B cell (primary cell): ENCODE data around the gene MIR17HG. TPM values are rescaled to one million over a fixed set of nuclear protein-coding genes. Genes with fewer than 3 reads are reported as not detected.
A peak's percentile ranks its signal among the peaks of the same experiment; 100 is the strongest.

Source experiments
- ATAC-seq: fragments of 200-7000 bp; cut with Tn5 transposase; one replicate; pipeline ENCODE4 v1.10.0; 2021; ENCODE audit warnings: low read depth, mild to moderate bottlenecking, moderate number of reproducible peaks, moderate library complexity
- CTCF ChIA-PET: fragments of 350-600 bp; sonication (Branson Sonifier 250); formaldehyde crosslinking; loops from one replicate; lab custom pipeline; 2021; ENCODE audit warnings: antibody characterized with exemption, inconsistent platforms; lab: Charles Lee
- POLR2A ChIA-PET: fragments of 350-600 bp; sonication (Branson Sonifier 250); formaldehyde crosslinking; loops from one replicate; lab custom pipeline; 2021; ENCODE audit warnings: antibody characterized with exemption; lab: Charles Lee
- DNase-seq: peaks from one replicate; pipeline ENCODE4 v3.0.0; 2013
- H2AFZ ChIP-seq: 2 replicates; pipeline ENCODE4 v1.6.1; 2012; ENCODE audit warnings: mild to moderate bottlenecking, low read depth, low read length; ENCODE audit not compliant: insufficient read depth, poor library complexity, severe bottlenecking
- H3K27ac ChIP-seq, 2 donors: 1 replicate in 1 of 2; 2 replicates in 1 of 2; pipeline ENCODE4 v1.5.1; 2012 to 2013; ENCODE audit warnings: low read length in 2 of 2, mild to moderate bottlenecking in 2 of 2, moderate library complexity in 1 of 2
- H3K27me3 ChIP-seq, 4 experiments: fragments of 200-600 bp in 1 of 4; sonication (generic) in 1 of 4; replicated peaks in 1 of 4; 1 replicate in 2 of 4; 2 replicates in 2 of 4; pipeline versions ENCODE4 v1.6.1 to v1.7.0; 2013 to 2016; ENCODE audit warnings: low read length in 3 of 4, mild to moderate bottlenecking in 2 of 4, mixed read lengths in 1 of 4, moderate library complexity in 1 of 4; ENCODE audit not compliant: insufficient read depth in 4 of 4, control insufficient read depth in 3 of 4; ENCODE audit errors: control extremely low read depth in 1 of 4
- H3K36me3 ChIP-seq, 2 experiments: replicated peaks in 1 of 2; 1 replicate in 1 of 2; 2 replicates in 1 of 2; pipeline versions ENCODE4 v1.6.1 to v1.7.1; 2013; ENCODE audit warnings: low read length in 1 of 2; ENCODE audit not compliant: insufficient read depth in 2 of 2, control insufficient read depth in 1 of 2; ENCODE audit errors: control extremely low read depth in 1 of 2, extremely low read depth in 1 of 2
- H3K4me1 ChIP-seq, 2 donors: fragments of 200-600 bp in 1 of 2; sonication (generic) in 1 of 2; 1 replicate in 1 of 2; 2 replicates in 1 of 2; pipeline versions ENCODE4 v1.5.1 to v1.6.1; 2013 to 2017; ENCODE audit warnings: low read length in 2 of 2; ENCODE audit not compliant: control insufficient read depth in 2 of 2, insufficient read depth in 2 of 2
- H3K4me2 ChIP-seq: replicated peaks from 2 replicates; pipeline ENCODE3; 2012; ENCODE audit warnings: mild to moderate bottlenecking, low read depth, low read length; ENCODE audit not compliant: poor library complexity, severe bottlenecking
- H3K4me3 ChIP-seq, 5 experiments: fragments of 200-600 bp in 1 of 5; sonication (generic) in 1 of 5; 1 replicate in 3 of 5; 2 replicates in 2 of 5; pipeline versions ENCODE4 v1.5.1 to v1.7.0; 2011 to 2016; ENCODE audit warnings: low read length in 4 of 5, mild to moderate bottlenecking in 4 of 5, low read depth in 2 of 5, control low read depth in 1 of 5, moderate library complexity in 1 of 5; ENCODE audit not compliant: insufficient read depth in 1 of 5; ENCODE audit errors: control extremely low read depth in 1 of 5, extremely low read depth in 1 of 5
- H3K79me2 ChIP-seq: fragments of 200-600 bp; sonication (generic); one replicate; pipeline ENCODE4 v1.6.0; 2016; ENCODE audit warnings: low read length; ENCODE audit not compliant: control insufficient read depth, insufficient read depth
- H3K9ac ChIP-seq: fragments of 200-600 bp; sonication (generic); 2 replicates; pipeline ENCODE4 v1.6.1; 2017; ENCODE audit warnings: mild to moderate bottlenecking, low read length, moderate library complexity
- H3K9me3 ChIP-seq, 3 donors: one replicate each; pipeline versions ENCODE4 v1.6.1 to v1.7.1; 2013; ENCODE audit warnings: low read length in 2 of 3; ENCODE audit not compliant: control insufficient read depth in 2 of 3, insufficient read depth in 1 of 3; ENCODE audit errors: control extremely low read depth in 1 of 3
- H4K20me1 ChIP-seq: 2 replicates; pipeline ENCODE4 v1.6.0; 2012; ENCODE audit warnings: mild to moderate bottlenecking, low read length; ENCODE audit not compliant: insufficient read depth, control insufficient read depth, poor library complexity, severe bottlenecking
- H3K27ac Mint-ChIP-seq: one replicate; pipeline ENCODE4 v1.8.0; 2021; ENCODE audit warnings: mixed read lengths
- H3K27me3 Mint-ChIP-seq: one replicate; pipeline ENCODE4 v1.8.0; 2021; ENCODE audit warnings: mixed read lengths
- H3K4me1 Mint-ChIP-seq: one replicate; pipeline ENCODE4 v1.8.0; 2021; ENCODE audit warnings: mixed read lengths
- H3K4me3 Mint-ChIP-seq: one replicate; pipeline ENCODE4 v1.8.0; 2021; ENCODE audit warnings: mixed read lengths
- H3K9me3 Mint-ChIP-seq: one replicate; pipeline ENCODE4 v1.8.0; 2022; ENCODE audit warnings: mixed read lengths; ENCODE audit not compliant: insufficient read depth
- EZH2 ChIP-seq: IDR thresholded peaks from 2 replicates; pipeline ENCODE4 v1.6.1; 2012; ENCODE audit warnings: borderline replicate concordance, low read depth, mild to moderate bottlenecking, moderate library complexity, low read length; ENCODE audit not compliant: insufficient read depth, poor library complexity, severe bottlenecking
- whole genome bisulfite sequencing: methylation state at CpG from one replicate; pipeline ENCODE4 v1.1.5; 2013; ENCODE audit warnings: missing lambda C conversion rate; ENCODE audit not compliant: insufficient coverage; 5-methylcytosine and 5-hydroxymethylcytosine counted together
- intact Hi-C: fragments of 100-400 bp; cut with micrococcal nuclease; formaldehyde crosslinking; loops from one replicate; pipeline ENCODE4 v1.10.0; 2022
- polyA plus RNA-seq: library from polyadenylated mRNA; depleted of rRNA; stranded (reverse); fragments of >200 nt; gene quantifications from 2 replicates; pipeline ENCODE4 v1.2.3, GENCODE V29; 2012
- total RNA-seq, 2 donors: library from RNA; stranded (reverse); fragments of 120-200 nt in 1 of 2; gene quantifications; 1 replicate in 1 of 2; 2 replicates in 1 of 2; pipeline versions ENCODE4 v1.2.3 to v1.2.4, GENCODE V29; 2013 to 2022
- TF ChIP-seq, protein P1 (sequence below): fragments of 200-600 bp; IDR thresholded peaks from one replicate; pipeline ENCODE4 v1.8.0; 2022; ENCODE audit warnings: antibody characterized with exemption, mild to moderate bottlenecking

The MIR17HG gene
- total and polyA plus RNA-seq, 2 donors (not counting 1 experiment from before 2014, with no cell fraction given), result 6.0 to 17.1 TPM

DNA sequence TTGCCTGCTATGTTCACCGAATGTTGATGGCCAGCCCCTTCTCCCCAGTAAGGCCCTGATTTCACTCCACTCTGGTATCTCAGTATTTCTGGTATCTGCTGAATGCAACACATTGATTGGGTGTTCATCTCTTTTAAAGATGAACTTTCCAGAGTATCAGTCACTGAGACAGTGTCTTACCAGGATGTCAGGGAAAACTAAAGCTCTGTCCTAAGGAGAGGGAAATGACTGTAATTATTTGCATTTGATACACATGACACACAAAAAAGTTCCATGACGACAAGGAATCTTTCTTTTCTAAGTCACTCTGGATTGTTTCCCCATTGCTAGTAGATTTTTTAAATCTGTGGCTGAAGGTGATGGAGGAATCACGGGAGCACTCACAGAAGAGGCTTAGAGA lies 53.2 kb downstream of the MIR17HG start:
- no peaks in the 10 kb centered on the region for H3K36me3 ChIP-seq
- no peaks in the 10 kb centered on the region for H4K20me1 ChIP-seq
- H3K4me1 Mint-ChIP-seq, result peaks cover 28% of the 10 kb centered on the region
- peaks cover 6 to 33% (median 17%) of the 10 kb centered on the region in 4 experiments for H3K27me3 ChIP-seq
- peaks cover 14% of the 10 kb centered on the region for H3K27me3 Mint-ChIP-seq
- no peak overlapping the region for H3K4me3 ChIP-seq
- no peak overlapping the region for H2AFZ ChIP-seq
- no peak for ATAC-seq
- H3K4me1 ChIP-seq, result peaks cover 21 to 22% of the 10 kb centered on the region in 2 donors
- POLR2A ChIA-PET, result no interaction called here
- CTCF ChIA-PET, result interaction anchor here (1.6 kb wide), 1 partner anchor 54 kb away, joined by 3 read pairs; no protein-coding TSS in a partner anchor
- peaks cover 0 to 14% (median 4%) of the 10 kb centered on the region in 3 donors for H3K9me3 ChIP-seq
- H3K79me2 ChIP-seq, result no peaks in the 10 kb centered on the region
- H3K27ac ChIP-seq, result no peak overlapping the region
- no peak overlapping the region for H3K9ac ChIP-seq
- intact Hi-C loops, result no loop called here
- H3K4me3 Mint-ChIP-seq, result peak overlapping the region; percentile 48
- H3K4me2 ChIP-seq, result no peak overlapping the region
- no CpG with 5 or more reads among the region's 3 CpGs for WGBS
- no peak overlapping the region for H3K27ac Mint-ChIP-seq
- TF ChIP-seq, protein P1, sequence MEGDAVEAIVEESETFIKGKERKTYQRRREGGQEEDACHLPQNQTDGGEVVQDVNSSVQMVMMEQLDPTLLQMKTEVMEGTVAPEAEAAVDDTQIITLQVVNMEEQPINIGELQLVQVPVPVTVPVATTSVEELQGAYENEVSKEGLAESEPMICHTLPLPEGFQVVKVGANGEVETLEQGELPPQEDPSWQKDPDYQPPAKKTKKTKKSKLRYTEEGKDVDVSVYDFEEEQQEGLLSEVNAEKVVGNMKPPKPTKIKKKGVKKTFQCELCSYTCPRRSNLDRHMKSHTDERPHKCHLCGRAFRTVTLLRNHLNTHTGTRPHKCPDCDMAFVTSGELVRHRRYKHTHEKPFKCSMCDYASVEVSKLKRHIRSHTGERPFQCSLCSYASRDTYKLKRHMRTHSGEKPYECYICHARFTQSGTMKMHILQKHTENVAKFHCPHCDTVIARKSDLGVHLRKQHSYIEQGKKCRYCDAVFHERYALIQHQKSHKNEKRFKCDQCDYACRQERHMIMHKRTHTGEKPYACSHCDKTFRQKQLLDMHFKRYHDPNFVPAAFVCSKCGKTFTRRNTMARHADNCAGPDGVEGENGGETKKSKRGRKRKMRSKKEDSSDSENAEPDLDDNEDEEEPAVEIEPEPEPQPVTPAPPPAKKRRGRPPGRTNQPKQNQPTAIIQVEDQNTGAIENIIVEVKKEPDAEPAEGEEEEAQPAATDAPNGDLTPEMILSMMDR, result no peak
- no peak for TF ChIP-seq EZH2
- DNase-seq, result no peak
- H3K9me3 Mint-ChIP-seq, result no peaks in the 10 kb centered on the region

DNA sequence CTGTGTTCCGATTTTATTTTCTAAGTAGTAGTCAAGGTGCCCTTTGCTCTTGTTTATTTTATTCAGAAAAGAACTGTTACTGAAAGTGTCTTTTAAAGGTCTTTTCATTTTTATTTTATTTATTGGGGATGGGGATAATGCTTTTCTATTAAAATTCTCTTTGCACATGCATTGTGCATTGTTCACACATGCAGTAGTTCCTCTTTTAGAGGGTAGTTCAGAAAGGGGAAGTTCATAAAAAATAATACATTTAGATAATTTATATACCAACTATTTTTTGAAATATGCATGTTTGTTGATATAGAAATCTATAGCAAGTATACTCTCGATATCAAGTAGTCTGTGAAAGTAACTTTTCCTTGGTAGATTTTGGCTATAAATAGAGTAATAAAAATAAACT lies 54.4 kb downstream of the MIR17HG start:
- Mint-ChIP-seq H3K4me3 (no peak overlapping the region), H3K9me3 (no peaks in the 10 kb centered on the region), H3K27me3 (peaks cover 8% of the 10 kb centered on the region), H3K27ac (no peak overlapping the region), H3K4me1 (peaks cover 28% of the 10 kb centered on the region)
- peaks cover 3 to 24% (median 9%) of the 10 kb centered on the region in 4 experiments for H3K27me3 ChIP-seq
- CTCF ChIA-PET, result no interaction called here
- peaks cover 21 to 22% of the 10 kb centered on the region in 2 donors for H3K4me1 ChIP-seq
- H2AFZ ChIP-seq, result no peak overlapping the region
- ATAC-seq (no peak), DNase-seq (peak; percentile 23)
- no peak for TF ChIP-seq EZH2
- TF ChIP-seq, protein P1, result no peak
- POLR2A ChIA-PET, result no interaction called here
- no peak overlapping the region for H3K4me3 ChIP-seq
- no peaks in the 10 kb centered on the region for H3K79me2 ChIP-seq
- H3K36me3 ChIP-seq, result no peaks in the 10 kb centered on the region
- H3K9me3 ChIP-seq, result peaks cover 0 to 14% (median 4%) of the 10 kb centered on the region in 3 donors
- H3K4me2 ChIP-seq, result no peak overlapping the region
- H3K9ac ChIP-seq, result no peak overlapping the region
- intact Hi-C loops, result no loop called here
- H4K20me1 ChIP-seq, result no peaks in the 10 kb centered on the region
- no peak overlapping the region for H3K27ac ChIP-seq
- WGBS, result no CpG with 5 or more reads among the region's 2 CpGs

Other genes with a start within 250 kb of the MIR17HG start
- gene GPC5, start 50.9 kb downstream of the MIR17HG start, total RNA-seq, result 0.15 and 0.17 TPM in 2 replicates
- 0.30 TPM in 1 of 2 replicates, not detected in the other for gene GPC5, start 50.9 kb downstream of the MIR17HG start, polyA plus RNA-seq